HUDEP-2 (cell line): ENCODE data around the gene FOXQ1.

Source experiments
- DNase-seq, 76 experiments: peaks; one replicate each; lab custom pipeline; 2025; ENCODE audit not compliant: unreplicated experiment in 76 of 76; lab: John Stamatoyannopoulos, UW

FOXQ1 gene

GRCh38 chr6:1311400-1312202, at the start of gene FOXQ1:
TSS of gene FOXQ1 (plus strand) at chr6:1312098. CDS start at chr6:1312705, 607 bp downstream.
- no peak for DNase-seq

GRCh38 chr6:1262704-1263038, 49.2 kb upstream of the FOXQ1 start:
- no peak for DNase-seq

- DNase-seq, result no peak
Measured at GRCh38 chr6:1263039-1263849, 48.7 kb upstream of the FOXQ1 start.

- no peak for DNase-seq
Measured at GRCh38 chr6:1263850-1264377, 48.0 kb upstream of the FOXQ1 start.

GRCh38 chr6:1264619-1265445, 47.1 kb upstream of the FOXQ1 start:
- no peak for DNase-seq

GRCh38 chr6:1266686-1267056, 45.2 kb upstream of the FOXQ1 start:
- no peak for DNase-seq

- DNase-seq, result no peak
Measured at GRCh38 chr6:1267057-1267732, 44.7 kb upstream of the FOXQ1 start.

GRCh38 chr6:1267790-1268762, 43.8 kb upstream of the FOXQ1 start:
- DNase-seq, result no peak

GRCh38 chr6:1271071-1271763, 40.7 kb upstream of the FOXQ1 start:
- DNase-seq, result no peak

- no peak for DNase-seq
Measured at GRCh38 chr6:1278061-1278720, 33.7 kb upstream of the FOXQ1 start.

GRCh38 chr6:1279065-1279464, 32.8 kb upstream of the FOXQ1 start:
- DNase-seq, result no peak

GRCh38 chr6:1280666-1281300, 31.1 kb upstream of the FOXQ1 start:
- DNase-seq, result no peak

GRCh38 chr6:1281746-1282145, 30.2 kb upstream of the FOXQ1 start:
- no peak for DNase-seq

GRCh38 chr6:1283501-1283900, 28.4 kb upstream of the FOXQ1 start:
- DNase-seq, result no peak

GRCh38 chr6:1285556-1285955, 26.3 kb upstream of the FOXQ1 start:
- no peak for DNase-seq

GRCh38 chr6:1285956-1286355, 25.9 kb upstream of the FOXQ1 start:
- DNase-seq, result no peak

GRCh38 chr6:1287103-1287591, 24.8 kb upstream of the FOXQ1 start:
- no peak for DNase-seq

- DNase-seq, result no peak
Measured at GRCh38 chr6:1290086-1290485, 21.8 kb upstream of the FOXQ1 start.
